ENCODE data around the gene COL6A2. TPM values are rescaled to one million over a fixed set of nuclear protein-coding genes. Genes with fewer than 3 reads are reported as not detected.

COL6A2 gene
- total RNA-seq, 1 experiment from 2014 or later, result 87.0 TPM

GRCh38 chr21:46129846-46130651 lies 32.1 kb downstream of the COL6A2 start:
- Histone ChIP-seq H2AFZ (ENCODE audit: low read depth, low read length, poor library complexity, severe bottlenecking) (no peak overlapping the region), H3K79me2 (ENCODE audit: insufficient read depth, low read length) (no peaks in the 10 kb centered on the region), H3K9me2 (ENCODE audit: insufficient read depth) (no peaks in the 10 kb centered on the region), H3K27me3 (ENCODE audit: insufficient read depth, low read length) (no peaks in the 10 kb centered on the region), H3K4me1 (ENCODE audit: control insufficient read depth in 1 of 2, insufficient read depth in 2 of 2, low read length in 2 of 2) (no peaks in the 10 kb centered on the region), H3K27ac (ENCODE audit: low read depth, low read length) (no peak overlapping the region), H3K4me2 (ENCODE audit: low read length) (no peak overlapping the region), H3K4me3 (replicated peaks in 1 of 2; ENCODE audit: low read depth in 1 of 2, low read length in 2 of 2) (no peak overlapping the region), H3K9me3 (ENCODE audit: control insufficient read depth in 1 of 2, insufficient read depth in 1 of 2, low read depth in 1 of 2, low read length in 2 of 2) (no peaks in the 10 kb centered on the region), H3K36me3 (ENCODE audit: control insufficient read depth in 1 of 2, insufficient read depth in 2 of 2, low read length in 2 of 2) (no peaks in the 10 kb centered on the region; a peak in 1 of 4 replicates), H3K9ac (ENCODE audit: low read length) (no peak overlapping the region), H4K20me1 (ENCODE audit: insufficient read depth) (no peaks in the 10 kb centered on the region)
- ChIA-PET CTCF (interaction anchor here (1.5 kb wide), 1 partner anchor 13 kb away, joined by 5 read pairs; no protein-coding TSS in a partner anchor), POLR2A (no interaction called here), RAD21 (ENCODE audit: low non-redundant PET in 1 of 2, low total read pairs in 2 of 2, uncharacterized antibody in 2 of 2, unreplicated experiment in 2 of 2) (no interaction called here)
- BruUV-seq (replicated peaks), result no TSS peak
- intact Hi-C loops (cut with micrococcal nuclease), result no loop called here
- no peak for TF ChIP-seq EZH2phosphoT487 (IDR thresholded peaks at IDR 0.05; ENCODE audit: borderline replicate concordance)
- TF ChIP-seq CBX3 (IDR thresholded peaks at IDR 0.05; ENCODE audit: low read depth), result no peak
- no peak for TF ChIP-seq ZBTB33 (IDR thresholded peaks at IDR 0.05; ENCODE audit: extremely low read depth, insufficient replicate concordance, low read length)
- TF ChIP-seq TCF7L2 (IDR thresholded peaks at IDR 0.05; ENCODE audit: borderline replicate concordance, extremely low read depth, insufficient read depth, insufficient read length), result no peak
- TF ChIP-seq ATF3 (IDR thresholded peaks at IDR 0.05), result no peak
- TF ChIP-seq SRF (IDR thresholded peaks at IDR 0.05; ENCODE audit: low read depth), result no peak
- no peak for TF ChIP-seq JUND (IDR thresholded peaks at IDR 0.05)
- TF ChIP-seq EZH2 (IDR thresholded peaks at IDR 0.05), result no peak
- TF ChIP-seq ZNF274 (IDR thresholded peaks at IDR 0.05; ENCODE audit: low read depth, low read length), result no peak
- no peak for TF ChIP-seq SP1 (IDR thresholded peaks at IDR 0.05; ENCODE audit: low read depth)
- TF ChIP-seq REST (IDR thresholded peaks at IDR 0.05; ENCODE audit: low read depth), result no peak
- no peak for TF ChIP-seq CEBPB (IDR thresholded peaks at IDR 0.05; ENCODE audit: low read depth)
- DNase-seq (ENCODE audit: low read depth, low spot score) (no peak), ATAC-seq (no peak)

Data from HCT116 (cell line).